Thyroid gland (tissue), 4 donors: ENCODE measurements around the gene CDH23.

ENCODE experiments used
- CTCF ChIP-seq, 6 experiments: fragments of 200-600 bp in 3 of 6; fragments of 450-650 bp in 3 of 6; sonication (generic) in 3 of 6; IDR thresholded peaks; one replicate each; pipeline ENCODE4 v1.5.1; 2016 to 2019; ENCODE audit warnings: antibody characterized with exemption in 6 of 6, mild to moderate bottlenecking in 2 of 6, inconsistent platforms in 1 of 6, moderate library complexity in 1 of 6
- POLR2A ChIP-seq, 2 donors: fragments of 450-650 bp; IDR thresholded peaks; one replicate each; pipeline ENCODE4 v1.6.1; 2017; ENCODE audit warnings: antibody characterized with exemption in 2 of 2, mild to moderate bottlenecking in 2 of 2, moderate library complexity in 1 of 2

GRCh38 chr10:71667387-71667752 is 270.6 kb downstream of the CDH23 start:
- TF ChIP-seq CTCF (IDR thresholded peaks at IDR 0.05), result no peak
- no peak for TF ChIP-seq POLR2A (IDR thresholded peaks at IDR 0.05)
